Measurements from ENCODE around the gene VTI1A. TPM values are rescaled to one million over a fixed set of nuclear protein-coding genes. Genes with fewer than 3 reads are reported as not detected.
A peak's percentile ranks its signal among the peaks of the same experiment; 100 is the strongest.

Gene VTI1A
- total and polyA plus RNA-seq, 9 of the 15 experiments (the other 6 are each of a cell fraction or from before 2014, with no cell fraction given): 9.3 to 21.4 (median 16.0) TPM

GRCh38 chr10:112844681-112845544 lies 397.9 kb downstream of the VTI1A start:
- no peak for FAIRE-seq
- Histone ChIP-seq H2AFZ (ENCODE audit: low read depth, low read length) (no peak overlapping the region), H4K20me1 (replicated peaks; ENCODE audit: control insufficient read depth, insufficient read depth, low read length) (no peaks in the 10 kb centered on the region), H3K36me3 (ENCODE audit: control insufficient read depth, insufficient read depth, low read length) (no peaks in the 10 kb centered on the region), H3K79me2 (ENCODE audit: control insufficient read depth, insufficient read depth, low read length) (no peaks in the 10 kb centered on the region), H3K4me1 (replicated peaks in 1 of 2; ENCODE audit: control insufficient read depth in 2 of 2, insufficient read depth in 2 of 2, low read length in 2 of 2) (peaks cover 16 to 29% of the 10 kb centered on the region in 2 experiments), H3K4me3 (no peak overlapping the region), H3K9me1 (ENCODE audit: control insufficient read depth, insufficient read depth, low read length) (no peaks in the 10 kb centered on the region), H3K27ac (ENCODE audit: extremely low read depth, low read depth, low read length) (no peak overlapping the region), H3K4me2 (ENCODE audit: insufficient read depth, low read length) (no peak overlapping the region), H3K9ac (ENCODE audit: insufficient read depth in 1 of 2, low read depth in 2 of 2, low read length in 2 of 2) (no peak overlapping the region), H3K27me3 (ENCODE audit: control insufficient read depth in 2 of 2, insufficient read depth in 2 of 2, low read length in 2 of 2) (no peaks in the 10 kb centered on the region), H3K9me3 (replicated peaks; ENCODE audit: control insufficient read depth, insufficient read depth, low read depth, low read length) (no peaks in the 10 kb centered on the region)
- in situ Hi-C loops (cut with MboI): no loop called here
- 93% methylated on average over 20 of the region's 27 CpGs for WGBS (ENCODE audit: insufficient coverage, low coverage, missing lambda C conversion rate)
- intact Hi-C loops (cut with micrococcal nuclease): no loop called here
- POLR2A ChIA-PET: no interaction called here
- no peak for DNase-seq (ENCODE audit: extremely low read depth in 1 of 4, low spot score in 3 of 4)
- 0 out of 2 replicates have a peak, but pooled peaks have one; percentile 18 for TF ChIP-seq NFE2 (IDR thresholded peaks at IDR 0.05; ENCODE audit: low read depth)
- TF ChIP-seq ZNF316 (IDR thresholded peaks at IDR 0.05): peak; percentile 49; the same call in 1 of the 2 replicates
- TF ChIP-seq, protein P1, sequence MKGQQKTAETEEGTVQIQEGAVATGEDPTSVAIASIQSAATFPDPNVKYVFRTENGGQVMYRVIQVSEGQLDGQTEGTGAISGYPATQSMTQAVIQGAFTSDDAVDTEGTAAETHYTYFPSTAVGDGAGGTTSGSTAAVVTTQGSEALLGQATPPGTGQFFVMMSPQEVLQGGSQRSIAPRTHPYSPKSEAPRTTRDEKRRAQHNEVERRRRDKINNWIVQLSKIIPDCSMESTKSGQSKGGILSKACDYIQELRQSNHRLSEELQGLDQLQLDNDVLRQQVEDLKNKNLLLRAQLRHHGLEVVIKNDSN (CRISPR knock-in tag; IDR thresholded peaks at IDR 0.05): no peak
- no peak for TF ChIP-seq HDGF (IDR thresholded peaks at IDR 0.05)
- TF ChIP-seq ZNF668 (CRISPR knock-in tag; IDR thresholded peaks at IDR 0.05): no peak
- 0 out of 2 replicates have a peak, but pooled peaks have one; percentile 41 for TF ChIP-seq MAFG (tag; conservative IDR thresholded peaks at IDR 0.05)
- TF ChIP-seq CTCF (IDR thresholded peaks at IDR 0.05 in 2 of 3, conservative IDR thresholded peaks at IDR 0.05 in 1 of 3; ENCODE audit: insufficient read depth in 2 of 3, low read depth in 1 of 3, low read length in 3 of 3): no peak
- TF ChIP-seq GATAD2A (IDR thresholded peaks at IDR 0.05): no peak
- TF ChIP-seq HBP1 (CRISPR knock-in tag; IDR thresholded peaks at IDR 0.05): no peak
- BruUV-seq (replicated peaks): no TSS peak
- ATAC-seq: no peak
- CTCF ChIA-PET (ENCODE audit: low intra/inter-chr PET ratio): no interaction called here

All from K562 (cell line).